Neural crest cell (in vitro differentiated cells): ENCODE results near the gene CCDC7. TPM values are rescaled to one million over a fixed set of nuclear protein-coding genes. Genes with fewer than 3 reads are reported as not detected.
A peak's percentile ranks its signal among the peaks of the same experiment; 100 is the strongest.
"Not testable (repeated sequence)": the region's sequence is repeated elsewhere in the genome, so short reads cannot be mapped to it uniquely, and the experiment has no call there.

ENCODE experiments used
- DNase-seq: peaks from one replicate; pipeline ENCODE4 v3.0.0; 2021; ENCODE audit warnings: low read depth, mixed read lengths, low spot score
- H3K27ac Mint-ChIP-seq: one replicate; pipeline ENCODE4 v1.8.0; 2021; ENCODE audit warnings: mild to moderate bottlenecking, mixed read lengths; ENCODE audit not compliant: unreplicated experiment
- H3K27me3 Mint-ChIP-seq: 2 replicates; pipeline ENCODE4 v1.8.0; 2021; ENCODE audit warnings: low read depth, mild to moderate bottlenecking, mixed read lengths
- H3K36me3 Mint-ChIP-seq: 2 replicates; pipeline ENCODE4 v1.8.0; 2021; ENCODE audit warnings: low read depth, mild to moderate bottlenecking, mixed read lengths
- H3K4me1 Mint-ChIP-seq: 2 replicates; pipeline ENCODE4 v1.8.0; 2021; ENCODE audit warnings: mixed read lengths
- H3K4me3 Mint-ChIP-seq: one replicate; pipeline ENCODE4 v1.8.0; 2021; ENCODE audit warnings: mild to moderate bottlenecking, mixed read lengths
- H3K9me3 Mint-ChIP-seq: 2 replicates; pipeline ENCODE4 v1.8.0; 2021; ENCODE audit warnings: mixed read lengths
- total RNA-seq: library from RNA; stranded (reverse); gene quantifications from 2 replicates; pipeline ENCODE4 v1.2.1, GENCODE V29; 2021
- TF ChIP-seq, protein P1 (sequence below): fragments of 200-600 bp; sonication (generic); conservative IDR thresholded peaks from 2 replicates; pipeline ENCODE4 v1.5.0; 2021; ENCODE audit warnings: antibody characterized with exemption, mild to moderate bottlenecking

The CCDC7 gene
- total RNA-seq, 1 donor from 2014 or later = 5.2 TPM

DNA sequence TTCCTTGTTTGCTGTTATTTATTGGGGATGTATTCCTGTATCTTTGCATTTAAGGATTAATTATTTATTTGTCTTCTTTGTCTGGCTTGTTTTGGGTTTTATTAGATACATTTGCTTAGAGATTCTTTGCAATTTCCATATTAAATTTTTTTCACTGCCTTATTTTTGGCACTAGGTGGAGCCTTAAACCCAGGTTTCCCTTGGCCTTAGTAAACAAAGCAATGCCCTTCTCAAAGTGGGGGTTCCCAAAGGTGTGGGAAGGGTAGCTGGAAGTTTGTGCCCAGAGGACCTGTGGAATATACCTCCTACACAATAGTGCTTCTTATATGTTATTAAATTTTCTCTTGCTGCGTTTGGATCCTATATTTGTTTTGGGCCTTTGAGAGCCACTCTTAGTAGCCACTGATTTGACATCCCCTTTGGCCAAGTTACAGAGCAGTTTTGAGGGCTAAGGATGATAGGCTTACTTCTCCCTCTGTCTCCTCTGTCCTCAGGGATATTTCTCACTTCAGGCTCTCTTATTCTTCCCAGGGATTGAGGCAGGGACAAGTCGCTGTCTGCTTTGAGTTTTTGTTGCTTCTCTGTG is 349.8 kb downstream of the CCDC7 start:
- DNase-seq = no peak
- Mint-ChIP-seq H3K36me3 (no peaks in the 10 kb centered on the region), H3K27ac (no peak overlapping the region), H3K27me3 (no peaks in the 10 kb centered on the region), H3K4me1 (no peaks in the 10 kb centered on the region), H3K9me3 (peaks cover 3% of the 10 kb centered on the region), H3K4me3 (no peak overlapping the region)
- TF ChIP-seq, protein P1, sequence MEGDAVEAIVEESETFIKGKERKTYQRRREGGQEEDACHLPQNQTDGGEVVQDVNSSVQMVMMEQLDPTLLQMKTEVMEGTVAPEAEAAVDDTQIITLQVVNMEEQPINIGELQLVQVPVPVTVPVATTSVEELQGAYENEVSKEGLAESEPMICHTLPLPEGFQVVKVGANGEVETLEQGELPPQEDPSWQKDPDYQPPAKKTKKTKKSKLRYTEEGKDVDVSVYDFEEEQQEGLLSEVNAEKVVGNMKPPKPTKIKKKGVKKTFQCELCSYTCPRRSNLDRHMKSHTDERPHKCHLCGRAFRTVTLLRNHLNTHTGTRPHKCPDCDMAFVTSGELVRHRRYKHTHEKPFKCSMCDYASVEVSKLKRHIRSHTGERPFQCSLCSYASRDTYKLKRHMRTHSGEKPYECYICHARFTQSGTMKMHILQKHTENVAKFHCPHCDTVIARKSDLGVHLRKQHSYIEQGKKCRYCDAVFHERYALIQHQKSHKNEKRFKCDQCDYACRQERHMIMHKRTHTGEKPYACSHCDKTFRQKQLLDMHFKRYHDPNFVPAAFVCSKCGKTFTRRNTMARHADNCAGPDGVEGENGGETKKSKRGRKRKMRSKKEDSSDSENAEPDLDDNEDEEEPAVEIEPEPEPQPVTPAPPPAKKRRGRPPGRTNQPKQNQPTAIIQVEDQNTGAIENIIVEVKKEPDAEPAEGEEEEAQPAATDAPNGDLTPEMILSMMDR = peak; percentile 86

DNA sequence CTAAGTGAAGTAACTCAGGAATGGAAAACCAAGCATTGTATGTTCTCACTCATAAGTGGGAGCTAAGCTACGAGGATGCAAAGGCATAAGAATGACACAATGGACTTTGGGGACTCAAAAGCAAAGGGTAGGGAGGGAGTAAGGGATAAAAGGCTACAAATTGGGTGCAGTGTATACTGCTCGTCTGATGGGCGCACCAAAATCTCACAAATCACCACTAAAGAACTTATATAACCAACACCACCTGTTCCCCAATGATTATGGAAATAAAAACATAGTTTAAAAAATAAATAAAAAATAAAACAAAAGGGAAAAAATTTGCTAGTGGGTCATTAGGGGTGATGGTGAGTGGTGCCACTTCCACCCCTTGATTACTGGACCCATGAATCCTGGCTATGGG is 351.5 kb downstream of the CCDC7 start:
- not testable (repeated sequence) for H3K9me3 Mint-ChIP-seq, H3K27me3 Mint-ChIP-seq, H3K27ac Mint-ChIP-seq, DNase-seq, H3K36me3 Mint-ChIP-seq, H3K4me3 Mint-ChIP-seq, H3K4me1 Mint-ChIP-seq

GRCh38 chr10:32846974-32847373 is 401.0 kb downstream of the CCDC7 start:
- H3K4me3 Mint-ChIP-seq = no peak overlapping the region
- H3K4me1 Mint-ChIP-seq = no peaks in the 10 kb centered on the region
- H3K27ac Mint-ChIP-seq = no peak overlapping the region
- no peak for DNase-seq
- H3K36me3 Mint-ChIP-seq = no peaks in the 10 kb centered on the region
- TF ChIP-seq, protein P1 = no peak
- no peaks in the 10 kb centered on the region for H3K27me3 Mint-ChIP-seq
- peaks cover 4% of the 10 kb centered on the region for H3K9me3 Mint-ChIP-seq

DNA sequence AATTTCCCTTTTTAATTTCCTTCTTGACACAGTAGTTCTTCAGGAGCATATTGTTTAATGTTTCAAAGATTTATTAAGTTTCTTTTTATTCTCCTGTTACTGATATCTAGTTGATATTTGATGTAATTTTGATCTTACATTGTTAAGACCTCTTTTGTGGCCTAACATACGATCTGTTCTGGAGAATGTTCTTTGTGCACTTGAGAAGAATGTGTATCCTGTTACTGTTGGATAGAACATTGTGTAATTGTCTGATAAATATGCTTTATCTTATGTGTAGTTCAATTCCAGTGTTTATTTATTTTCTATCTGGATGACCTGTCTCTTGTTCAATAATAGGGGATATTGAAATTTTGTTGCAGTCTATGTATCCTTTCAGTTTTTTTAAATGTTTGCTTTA is 405.4 kb downstream of the CCDC7 start:
- Mint-ChIP-seq H3K4me3 (no peak overlapping the region), H3K27me3 (no peaks in the 10 kb centered on the region), H3K27ac (no peak overlapping the region), H3K36me3 (no peaks in the 10 kb centered on the region), H3K9me3 (no peaks in the 10 kb centered on the region), H3K4me1 (no peaks in the 10 kb centered on the region)
- TF ChIP-seq, protein P1 = no peak
- no peak for DNase-seq

- H3K27me3 Mint-ChIP-seq = no peaks in the 10 kb centered on the region
- no peak overlapping the region for H3K27ac Mint-ChIP-seq
- H3K4me1 Mint-ChIP-seq = no peaks in the 10 kb centered on the region
- TF ChIP-seq, protein P1 = no peak
- H3K9me3 Mint-ChIP-seq = peaks cover 3% of the 10 kb centered on the region
- H3K4me3 Mint-ChIP-seq = no peak overlapping the region
- no peak for DNase-seq
- H3K36me3 Mint-ChIP-seq = no peaks in the 10 kb centered on the region
Observed at GRCh38 chr10:32854435-32854834, 408.5 kb downstream of the CCDC7 start.

- Mint-ChIP-seq H3K4me3 (no peak overlapping the region), H3K36me3 (peaks cover 6% of the 10 kb centered on the region), H3K27me3 (no peaks in the 10 kb centered on the region), H3K4me1 (no peaks in the 10 kb centered on the region), H3K9me3 (peaks cover 3% of the 10 kb centered on the region), H3K27ac (no peak overlapping the region)
- DNase-seq = no peak
- TF ChIP-seq, protein P1 = no peak
Observed at GRCh38 chr10:32865170-32865569, 419.2 kb downstream of the CCDC7 start.
